ENCODE results near the gene CLP1. TPM values are rescaled to one million over a fixed set of nuclear protein-coding genes. Genes with fewer than 3 reads are reported as not detected.

Gene CLP1
- total and polyA plus RNA-seq, 10 of the 15 experiments (the other 5 are each of a cell fraction or from before 2014, with no cell fraction given) = 19.9 to 45.7 (median 27.8) TPM

- TF ChIP-seq BCLAF1 (IDR thresholded peaks at IDR 0.05) (no peak), ZSCAN29 (IDR thresholded peaks at IDR 0.05) (no peak), SMC3 (IDR thresholded peaks at IDR 0.05; ENCODE audit: borderline replicate concordance, low read length) (no peak), TBL1XR1 (IDR thresholded peaks at IDR 0.05; ENCODE audit: low read depth, low read length) (no peak)
- TF ChIP-seq, protein P1, sequence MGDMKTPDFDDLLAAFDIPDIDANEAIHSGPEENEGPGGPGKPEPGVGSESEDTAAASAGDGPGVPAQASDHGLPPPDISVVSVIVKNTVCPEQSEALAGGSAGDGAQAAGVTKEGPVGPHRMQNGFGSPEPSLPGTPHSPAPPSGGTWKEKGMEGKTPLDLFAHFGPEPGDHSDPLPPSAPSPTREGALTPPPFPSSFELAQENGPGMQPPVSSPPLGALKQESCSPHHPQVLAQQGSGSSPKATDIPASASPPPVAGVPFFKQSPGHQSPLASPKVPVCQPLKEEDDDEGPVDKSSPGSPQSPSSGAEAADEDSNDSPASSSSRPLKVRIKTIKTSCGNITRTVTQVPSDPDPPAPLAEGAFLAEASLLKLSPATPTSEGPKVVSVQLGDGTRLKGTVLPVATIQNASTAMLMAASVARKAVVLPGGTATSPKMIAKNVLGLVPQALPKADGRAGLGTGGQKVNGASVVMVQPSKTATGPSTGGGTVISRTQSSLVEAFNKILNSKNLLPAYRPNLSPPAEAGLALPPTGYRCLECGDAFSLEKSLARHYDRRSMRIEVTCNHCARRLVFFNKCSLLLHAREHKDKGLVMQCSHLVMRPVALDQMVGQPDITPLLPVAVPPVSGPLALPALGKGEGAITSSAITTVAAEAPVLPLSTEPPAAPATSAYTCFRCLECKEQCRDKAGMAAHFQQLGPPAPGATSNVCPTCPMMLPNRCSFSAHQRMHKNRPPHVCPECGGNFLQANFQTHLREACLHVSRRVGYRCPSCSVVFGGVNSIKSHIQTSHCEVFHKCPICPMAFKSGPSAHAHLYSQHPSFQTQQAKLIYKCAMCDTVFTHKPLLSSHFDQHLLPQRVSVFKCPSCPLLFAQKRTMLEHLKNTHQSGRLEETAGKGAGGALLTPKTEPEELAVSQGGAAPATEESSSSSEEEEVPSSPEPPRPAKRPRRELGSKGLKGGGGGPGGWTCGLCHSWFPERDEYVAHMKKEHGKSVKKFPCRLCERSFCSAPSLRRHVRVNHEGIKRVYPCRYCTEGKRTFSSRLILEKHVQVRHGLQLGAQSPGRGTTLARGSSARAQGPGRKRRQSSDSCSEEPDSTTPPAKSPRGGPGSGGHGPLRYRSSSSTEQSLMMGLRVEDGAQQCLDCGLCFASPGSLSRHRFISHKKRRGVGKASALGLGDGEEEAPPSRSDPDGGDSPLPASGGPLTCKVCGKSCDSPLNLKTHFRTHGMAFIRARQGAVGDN (IDR thresholded peaks at IDR 0.05) = 0 out of 2 replicates have a peak, but pooled peaks have one; percentile 25
These were observed 11.3 kb upstream of the CLP1 start (continued) for GRCh38 chr11:57646194-57646798.
